ENCODE measurements around the gene PPP4R4.

DNA sequence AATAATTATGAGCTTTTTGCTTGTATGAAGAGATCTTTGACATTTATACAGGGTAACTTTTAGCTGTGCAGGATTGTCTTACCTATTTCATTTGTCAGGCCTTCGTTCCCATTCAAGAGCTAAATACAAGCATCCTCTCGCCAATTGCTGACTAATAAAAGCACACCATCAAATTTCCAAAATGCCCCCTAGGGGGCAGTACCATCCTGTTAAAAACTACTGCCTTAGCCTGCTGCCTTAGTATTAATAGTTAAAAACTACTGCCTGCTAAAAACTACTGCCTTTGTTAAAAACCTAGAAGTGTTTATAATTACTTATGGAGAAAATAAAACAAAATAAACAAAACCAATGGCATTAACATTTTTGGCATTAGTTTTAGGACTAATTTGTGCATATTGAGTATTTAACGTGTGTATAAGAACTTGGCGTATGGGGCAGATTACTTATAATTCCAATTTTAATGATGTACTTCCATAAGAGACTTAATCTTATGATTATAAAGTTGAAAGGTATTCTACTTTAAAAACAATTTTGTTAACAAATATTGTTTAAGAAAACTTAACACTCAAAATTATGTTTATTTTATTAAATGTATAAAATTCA is 41.7 kb upstream of the PPP4R4 start:
- TF ChIP-seq SUZ12 (IDR thresholded peaks at IDR 0.05; ENCODE audit: extremely low read depth, insufficient read depth, insufficient read length) (no peak), YY1 (IDR thresholded peaks at IDR 0.05; ENCODE audit: insufficient read depth, insufficient read length) (no peak)
